ENCODE results near the gene TNC. TPM values are rescaled to one million over a fixed set of nuclear protein-coding genes. Genes with fewer than 3 reads are reported as not detected.

Gene TNC
- total and polyA plus RNA-seq, 10 of the 15 experiments (the other 5 are each of a cell fraction or from before 2014, with no cell fraction given), result 0.05 to 4.2 (median 0.14) TPM

DNA sequence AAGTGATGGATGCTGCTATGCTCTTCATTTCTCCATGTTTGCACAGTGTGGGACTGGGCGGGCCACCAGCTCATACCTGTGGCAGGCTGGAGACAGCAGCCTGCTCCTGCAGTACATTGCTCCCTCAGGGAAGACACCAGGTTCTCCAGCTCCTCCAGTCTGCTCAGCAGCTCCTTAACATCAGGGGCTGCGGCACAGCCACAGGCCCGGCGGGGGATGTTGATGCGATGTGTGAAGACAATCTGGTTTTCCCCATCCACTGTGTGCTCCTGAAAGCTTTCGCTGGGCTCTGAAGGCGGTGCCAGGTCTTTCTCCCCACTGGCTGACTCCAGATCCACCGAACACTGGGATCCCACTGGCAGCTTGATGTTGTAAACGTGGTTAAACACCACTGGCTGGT is 27.5 kb downstream of the TNC start:
- H2AFZ ChIP-seq (ENCODE audit: control insufficient read depth, low read depth, low read length), result no peak overlapping the region
- no peaks in the 10 kb centered on the region for H3K4me1 ChIP-seq (ENCODE audit: control insufficient read depth, insufficient read depth, low read length)
- SMC1A ChIA-PET (ENCODE audit: uncharacterized antibody, unreplicated experiment), result no interaction called here
- RAD21 ChIA-PET (ENCODE audit: unreplicated experiment), result no interaction called here
- POLR2A ChIA-PET, result no interaction called here
- no peak overlapping the region for H3K27ac ChIP-seq (ENCODE audit: control insufficient read depth, insufficient read depth)
- no peaks in the 10 kb centered on the region for H4K20me1 ChIP-seq (ENCODE audit: control insufficient read depth, insufficient read depth)
- no peaks in the 10 kb centered on the region; a peak in 1 of 4 replicates for H3K27me3 ChIP-seq (replicated peaks in 1 of 2; ENCODE audit: control insufficient read depth in 2 of 2, insufficient read depth in 2 of 2, low read length in 1 of 2)
- DNase-seq (ENCODE audit: low read depth, low spot score) (no peak), FAIRE-seq (no peak), ATAC-seq (no peak)
- no peaks in the 10 kb centered on the region for H3K9me3 ChIP-seq (replicated peaks; ENCODE audit: control insufficient read depth, insufficient read depth, low read length)
- no peaks in the 10 kb centered on the region for H3K36me3 ChIP-seq (ENCODE audit: control insufficient read depth in 2 of 2, insufficient read depth in 2 of 2, low read length in 1 of 2)
- no peak overlapping the region for H3K4me3 ChIP-seq
- in situ Hi-C loops (cut with MboI) (no loop called here), intact Hi-C loops (cut with micrococcal nuclease; ENCODE audit: unreplicated experiment) (no loop called here)
- H3K4me2 ChIP-seq (ENCODE audit: control insufficient read depth, insufficient read depth), result no peak overlapping the region
- no peak overlapping the region for H3K9ac ChIP-seq (ENCODE audit: control insufficient read depth, insufficient read depth, low read length)
- no TSS peak for BruUV-seq (replicated peaks)
- WGBS (ENCODE audit: insufficient coverage, insufficient replicate concordance, low lambda C conversion rate, missing lambda C conversion rate), result 59% methylated on average over 9 of the region's 9 CpGs
- CTCF ChIA-PET, result no interaction called here
- H3K79me2 ChIP-seq (ENCODE audit: control insufficient read depth, insufficient read depth, low read length), result no peaks in the 10 kb centered on the region
- TF ChIP-seq, protein P1, sequence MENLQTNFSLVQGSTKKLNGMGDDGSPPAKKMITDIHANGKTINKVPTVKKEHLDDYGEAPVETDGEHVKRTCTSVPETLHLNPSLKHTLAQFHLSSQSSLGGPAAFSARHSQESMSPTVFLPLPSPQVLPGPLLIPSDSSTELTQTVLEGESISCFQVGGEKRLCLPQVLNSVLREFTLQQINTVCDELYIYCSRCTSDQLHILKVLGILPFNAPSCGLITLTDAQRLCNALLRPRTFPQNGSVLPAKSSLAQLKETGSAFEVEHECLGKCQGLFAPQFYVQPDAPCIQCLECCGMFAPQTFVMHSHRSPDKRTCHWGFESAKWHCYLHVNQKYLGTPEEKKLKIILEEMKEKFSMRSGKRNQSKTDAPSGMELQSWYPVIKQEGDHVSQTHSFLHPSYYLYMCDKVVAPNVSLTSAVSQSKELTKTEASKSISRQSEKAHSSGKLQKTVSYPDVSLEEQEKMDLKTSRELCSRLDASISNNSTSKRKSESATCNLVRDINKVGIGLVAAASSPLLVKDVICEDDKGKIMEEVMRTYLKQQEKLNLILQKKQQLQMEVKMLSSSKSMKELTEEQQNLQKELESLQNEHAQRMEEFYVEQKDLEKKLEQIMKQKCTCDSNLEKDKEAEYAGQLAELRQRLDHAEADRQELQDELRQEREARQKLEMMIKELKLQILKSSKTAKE (IDR thresholded peaks at IDR 0.05; ENCODE audit: low read depth, poor library complexity, severe bottlenecking), result no peak
- TF ChIP-seq TARDBP (IDR thresholded peaks at IDR 0.05; ENCODE audit: borderline replicate concordance) (no peak), MXI1 (IDR thresholded peaks at IDR 0.05; ENCODE audit: low read depth, low read length) (no peak), YBX1 (IDR thresholded peaks at IDR 0.05) (no peak), ASH2L (IDR thresholded peaks at IDR 0.05; ENCODE audit: borderline replicate concordance, low read depth) (no peak), SP1 (IDR thresholded peaks at IDR 0.05; ENCODE audit: low read depth, low read length) (no peak), IRF4 (IDR thresholded peaks at IDR 0.05; ENCODE audit: low read depth, low read length) (no peak), TCF3 (IDR thresholded peaks at IDR 0.05; ENCODE audit: borderline replicate concordance, insufficient read depth, low read depth, low read length) (no peak), FOS (IDR thresholded peaks at IDR 0.05; ENCODE audit: borderline replicate concordance, extremely low read depth, insufficient read length) (no peak), FOXM1 (IDR thresholded peaks at IDR 0.05; ENCODE audit: low read depth, low read length) (no peak), HCFC1 (IDR thresholded peaks at IDR 0.05; ENCODE audit: low read length) (no peak), FOXK2 (IDR thresholded peaks at IDR 0.05) (no peak)
- TF ChIP-seq, protein P2, sequence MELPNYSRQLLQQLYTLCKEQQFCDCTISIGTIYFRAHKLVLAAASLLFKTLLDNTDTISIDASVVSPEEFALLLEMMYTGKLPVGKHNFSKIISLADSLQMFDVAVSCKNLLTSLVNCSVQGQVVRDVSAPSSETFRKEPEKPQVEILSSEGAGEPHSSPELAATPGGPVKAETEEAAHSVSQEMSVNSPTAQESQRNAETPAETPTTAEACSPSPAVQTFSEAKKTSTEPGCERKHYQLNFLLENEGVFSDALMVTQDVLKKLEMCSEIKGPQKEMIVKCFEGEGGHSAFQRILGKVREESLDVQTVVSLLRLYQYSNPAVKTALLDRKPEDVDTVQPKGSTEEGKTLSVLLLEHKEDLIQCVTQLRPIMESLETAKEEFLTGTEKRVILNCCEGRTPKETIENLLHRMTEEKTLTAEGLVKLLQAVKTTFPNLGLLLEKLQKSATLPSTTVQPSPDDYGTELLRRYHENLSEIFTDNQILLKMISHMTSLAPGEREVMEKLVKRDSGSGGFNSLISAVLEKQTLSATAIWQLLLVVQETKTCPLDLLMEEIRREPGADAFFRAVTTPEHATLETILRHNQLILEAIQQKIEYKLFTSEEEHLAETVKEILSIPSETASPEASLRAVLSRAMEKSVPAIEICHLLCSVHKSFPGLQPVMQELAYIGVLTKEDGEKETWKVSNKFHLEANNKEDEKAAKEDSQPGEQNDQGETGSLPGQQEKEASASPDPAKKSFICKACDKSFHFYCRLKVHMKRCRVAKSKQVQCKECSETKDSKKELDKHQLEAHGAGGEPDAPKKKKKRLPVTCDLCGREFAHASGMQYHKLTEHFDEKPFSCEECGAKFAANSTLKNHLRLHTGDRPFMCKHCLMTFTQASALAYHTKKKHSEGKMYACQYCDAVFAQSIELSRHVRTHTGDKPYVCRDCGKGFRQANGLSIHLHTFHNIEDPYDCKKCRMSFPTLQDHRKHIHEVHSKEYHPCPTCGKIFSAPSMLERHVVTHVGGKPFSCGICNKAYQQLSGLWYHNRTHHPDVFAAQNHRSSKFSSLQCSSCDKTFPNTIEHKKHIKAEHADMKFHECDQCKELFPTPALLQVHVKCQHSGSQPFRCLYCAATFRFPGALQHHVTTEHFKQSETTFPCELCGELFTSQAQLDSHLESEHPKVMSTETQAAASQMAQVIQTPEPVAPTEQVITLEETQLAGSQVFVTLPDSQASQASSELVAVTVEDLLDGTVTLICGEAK (IDR thresholded peaks at IDR 0.05; ENCODE audit: borderline replicate concordance), result no peak
- TF ChIP-seq, protein P3, sequence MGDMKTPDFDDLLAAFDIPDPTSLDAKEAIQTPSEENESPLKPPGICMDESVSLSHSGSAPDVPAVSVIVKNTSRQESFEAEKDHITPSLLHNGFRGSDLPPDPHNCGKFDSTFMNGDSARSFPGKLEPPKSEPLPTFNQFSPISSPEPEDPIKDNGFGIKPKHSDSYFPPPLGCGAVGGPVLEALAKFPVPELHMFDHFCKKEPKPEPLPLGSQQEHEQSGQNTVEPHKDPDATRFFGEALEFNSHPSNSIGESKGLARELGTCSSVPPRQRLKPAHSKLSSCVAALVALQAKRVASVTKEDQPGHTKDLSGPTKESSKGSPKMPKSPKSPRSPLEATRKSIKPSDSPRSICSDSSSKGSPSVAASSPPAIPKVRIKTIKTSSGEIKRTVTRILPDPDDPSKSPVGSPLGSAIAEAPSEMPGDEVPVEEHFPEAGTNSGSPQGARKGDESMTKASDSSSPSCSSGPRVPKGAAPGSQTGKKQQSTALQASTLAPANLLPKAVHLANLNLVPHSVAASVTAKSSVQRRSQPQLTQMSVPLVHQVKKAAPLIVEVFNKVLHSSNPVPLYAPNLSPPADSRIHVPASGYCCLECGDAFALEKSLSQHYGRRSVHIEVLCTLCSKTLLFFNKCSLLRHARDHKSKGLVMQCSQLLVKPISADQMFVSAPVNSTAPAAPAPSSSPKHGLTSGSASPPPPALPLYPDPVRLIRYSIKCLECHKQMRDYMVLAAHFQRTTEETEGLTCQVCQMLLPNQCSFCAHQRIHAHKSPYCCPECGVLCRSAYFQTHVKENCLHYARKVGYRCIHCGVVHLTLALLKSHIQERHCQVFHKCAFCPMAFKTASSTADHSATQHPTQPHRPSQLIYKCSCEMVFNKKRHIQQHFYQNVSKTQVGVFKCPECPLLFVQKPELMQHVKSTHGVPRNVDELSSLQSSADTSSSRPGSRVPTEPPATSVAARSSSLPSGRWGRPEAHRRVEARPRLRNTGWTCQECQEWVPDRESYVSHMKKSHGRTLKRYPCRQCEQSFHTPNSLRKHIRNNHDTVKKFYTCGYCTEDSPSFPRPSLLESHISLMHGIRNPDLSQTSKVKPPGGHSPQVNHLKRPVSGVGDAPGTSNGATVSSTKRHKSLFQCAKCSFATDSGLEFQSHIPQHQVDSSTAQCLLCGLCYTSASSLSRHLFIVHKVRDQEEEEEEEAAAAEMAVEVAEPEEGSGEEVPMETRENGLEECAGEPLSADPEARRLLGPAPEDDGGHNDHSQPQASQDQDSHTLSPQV (IDR thresholded peaks at IDR 0.05), result no peak
